K562 (cell line): ENCODE data around the gene CLCN6. TPM values are rescaled to one million over a fixed set of nuclear protein-coding genes. Genes with fewer than 3 reads are reported as not detected.

ENCODE experiments used
- BHLHE40 ChIP-seq: IDR thresholded peaks from 2 replicates; pipeline ENCODE4 v1.6.1; 2011; ENCODE audit warnings: low read length, improper control_type of control experiment
- EHMT2 ChIP-seq: fragments of 450-650 bp; IDR thresholded peaks from 2 replicates; pipeline ENCODE4 v1.6.1; 2018; ENCODE audit warnings: antibody characterized with exemption
- ELF1 ChIP-seq: fragments of 200-800 bp; sonication (Bioruptor generic); IDR thresholded peaks from 2 replicates; pipeline ENCODE4 v1.6.1; 2016; ENCODE audit warnings: missing genetic modification characterization, missing compliant biosample characterization
- EZH2 ChIP-seq: IDR thresholded peaks from 2 replicates; pipeline ENCODE4 v1.6.1; 2012; ENCODE audit warnings: low read depth, mild to moderate bottlenecking, inconsistent platforms, low read length, borderline replicate concordance
- FOXK2 ChIP-seq, 2 experiments: fragments of 450-650 bp; IDR thresholded peaks in 1 of 2; conservative IDR thresholded peaks in 1 of 2; 2 replicates each; pipeline ENCODE4 v1.6.1; 2016; ENCODE audit warnings: low read depth in 2 of 2, mild to moderate bottlenecking in 1 of 2
- MEIS2 ChIP-seq: fragments of 450-650 bp; IDR thresholded peaks from 2 replicates; pipeline ENCODE4 v1.6.1; 2014; ENCODE audit warnings: mild to moderate bottlenecking; ENCODE audit not compliant: partially characterized antibody
- POLR2AphosphoS5 ChIP-seq: IDR thresholded peaks from 2 replicates; pipeline ENCODE4 v1.6.1; 2011; ENCODE audit warnings: mild to moderate bottlenecking, low read depth, low read length, moderate library complexity; ENCODE audit not compliant: control insufficient read depth, insufficient read depth
- ZNF232 ChIP-seq: sonication (generic); formaldehyde crosslinking; IDR thresholded peaks from 2 replicates; pipeline ENCODE4 v1.8.0; 2022; ENCODE audit warnings: mild to moderate bottlenecking, missing genetic modification reagents
- polyA plus RNA-seq, 8 experiments: library from polyadenylated mRNA; depleted of rRNA in 4 of 8; stranded (reverse) in 5 of 8; unstranded in 3 of 8; fragments of >200 nt; fragmentation: Nextera tagmentation in 2 of 8; fragmentation: Illumina TruSeq in 1 of 8; extraction: Ambion mirVana in 2 of 8; extraction: Trizol in 1 of 8; gene quantifications; 2 replicates each; pipeline versions ENCODE4 v1.2.1 to v1.2.3, GENCODE V29; 2011 to 2014; ENCODE audit warnings: inconsistent platforms in 1 of 8, missing spikeins in 1 of 8
- total RNA-seq, 7 experiments: library from RNA; depleted of rRNA in 6 of 7; stranded (reverse); fragments of >200 nt in 6 of 7; fragmentation: Illumina TruSeq in 2 of 7; extraction: Trizol in 2 of 7; gene quantifications; 2 replicates each; pipeline versions ENCODE4 v1.2.1 to v1.2.3, GENCODE V29; 2011 to 2021; ENCODE audit warnings: low replicate concordance in 1 of 7
- TF ChIP-seq, protein P1 (sequence below): sonication (generic); formaldehyde crosslinking; IDR thresholded peaks from 2 replicates; pipeline ENCODE4 v1.8.0; 2023; ENCODE audit warnings: missing genetic modification reagents, mild to moderate bottlenecking, borderline replicate concordance
- TF ChIP-seq, protein P2 (sequence below): sonication (generic); formaldehyde crosslinking; IDR thresholded peaks from 2 replicates; pipeline ENCODE4 v1.8.1; 2022; ENCODE audit warnings: missing genetic modification reagents
- TF ChIP-seq, protein P3 (sequence below): sonication (generic); formaldehyde crosslinking; IDR thresholded peaks from 2 replicates; pipeline ENCODE4 v1.8.0; 2023; ENCODE audit warnings: mild to moderate bottlenecking, missing genetic modification reagents

The CLCN6 gene
- total and polyA plus RNA-seq, 9 of the 15 experiments (the other 6 are each of a cell fraction or from before 2014, with no cell fraction given): 2.0 to 21.8 (median 13.6) TPM

GRCh38 chr1:11851180-11851579, 45.2 kb downstream of the CLCN6 start (continued):
- TF ChIP-seq, protein P1, sequence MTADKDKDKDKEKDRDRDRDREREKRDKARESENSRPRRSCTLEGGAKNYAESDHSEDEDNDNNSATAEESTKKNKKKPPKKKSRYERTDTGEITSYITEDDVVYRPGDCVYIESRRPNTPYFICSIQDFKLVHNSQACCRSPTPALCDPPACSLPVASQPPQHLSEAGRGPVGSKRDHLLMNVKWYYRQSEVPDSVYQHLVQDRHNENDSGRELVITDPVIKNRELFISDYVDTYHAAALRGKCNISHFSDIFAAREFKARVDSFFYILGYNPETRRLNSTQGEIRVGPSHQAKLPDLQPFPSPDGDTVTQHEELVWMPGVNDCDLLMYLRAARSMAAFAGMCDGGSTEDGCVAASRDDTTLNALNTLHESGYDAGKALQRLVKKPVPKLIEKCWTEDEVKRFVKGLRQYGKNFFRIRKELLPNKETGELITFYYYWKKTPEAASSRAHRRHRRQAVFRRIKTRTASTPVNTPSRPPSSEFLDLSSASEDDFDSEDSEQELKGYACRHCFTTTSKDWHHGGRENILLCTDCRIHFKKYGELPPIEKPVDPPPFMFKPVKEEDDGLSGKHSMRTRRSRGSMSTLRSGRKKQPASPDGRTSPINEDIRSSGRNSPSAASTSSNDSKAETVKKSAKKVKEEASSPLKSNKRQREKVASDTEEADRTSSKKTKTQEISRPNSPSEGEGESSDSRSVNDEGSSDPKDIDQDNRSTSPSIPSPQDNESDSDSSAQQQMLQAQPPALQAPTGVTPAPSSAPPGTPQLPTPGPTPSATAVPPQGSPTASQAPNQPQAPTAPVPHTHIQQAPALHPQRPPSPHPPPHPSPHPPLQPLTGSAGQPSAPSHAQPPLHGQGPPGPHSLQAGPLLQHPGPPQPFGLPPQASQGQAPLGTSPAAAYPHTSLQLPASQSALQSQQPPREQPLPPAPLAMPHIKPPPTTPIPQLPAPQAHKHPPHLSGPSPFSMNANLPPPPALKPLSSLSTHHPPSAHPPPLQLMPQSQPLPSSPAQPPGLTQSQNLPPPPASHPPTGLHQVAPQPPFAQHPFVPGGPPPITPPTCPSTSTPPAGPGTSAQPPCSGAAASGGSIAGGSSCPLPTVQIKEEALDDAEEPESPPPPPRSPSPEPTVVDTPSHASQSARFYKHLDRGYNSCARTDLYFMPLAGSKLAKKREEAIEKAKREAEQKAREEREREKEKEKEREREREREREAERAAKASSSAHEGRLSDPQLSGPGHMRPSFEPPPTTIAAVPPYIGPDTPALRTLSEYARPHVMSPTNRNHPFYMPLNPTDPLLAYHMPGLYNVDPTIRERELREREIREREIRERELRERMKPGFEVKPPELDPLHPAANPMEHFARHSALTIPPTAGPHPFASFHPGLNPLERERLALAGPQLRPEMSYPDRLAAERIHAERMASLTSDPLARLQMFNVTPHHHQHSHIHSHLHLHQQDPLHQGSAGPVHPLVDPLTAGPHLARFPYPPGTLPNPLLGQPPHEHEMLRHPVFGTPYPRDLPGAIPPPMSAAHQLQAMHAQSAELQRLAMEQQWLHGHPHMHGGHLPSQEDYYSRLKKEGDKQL (CRISPR knock-in tag): no peak
- TF ChIP-seq BHLHE40 (0 out of 2 replicates have a peak, but pooled peaks have one; percentile 9), EZH2 (no peak), ELF1 (no peak), EHMT2 (no peak), ZNF232 (CRISPR knock-in tag) (no peak), MEIS2 (no peak), FOXK2 (conservative IDR thresholded peaks at IDR 0.05 in 1 of 2, IDR thresholded peaks at IDR 0.05 in 1 of 2; ENCODE audit: low read depth in 2 of 2) (no peak), POLR2AphosphoS5 (no peak)
- TF ChIP-seq, protein P2, sequence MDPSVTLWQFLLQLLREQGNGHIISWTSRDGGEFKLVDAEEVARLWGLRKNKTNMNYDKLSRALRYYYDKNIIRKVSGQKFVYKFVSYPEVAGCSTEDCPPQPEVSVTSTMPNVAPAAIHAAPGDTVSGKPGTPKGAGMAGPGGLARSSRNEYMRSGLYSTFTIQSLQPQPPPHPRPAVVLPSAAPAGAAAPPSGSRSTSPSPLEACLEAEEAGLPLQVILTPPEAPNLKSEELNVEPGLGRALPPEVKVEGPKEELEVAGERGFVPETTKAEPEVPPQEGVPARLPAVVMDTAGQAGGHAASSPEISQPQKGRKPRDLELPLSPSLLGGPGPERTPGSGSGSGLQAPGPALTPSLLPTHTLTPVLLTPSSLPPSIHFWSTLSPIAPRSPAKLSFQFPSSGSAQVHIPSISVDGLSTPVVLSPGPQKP: no peak
- TF ChIP-seq, protein P3, sequence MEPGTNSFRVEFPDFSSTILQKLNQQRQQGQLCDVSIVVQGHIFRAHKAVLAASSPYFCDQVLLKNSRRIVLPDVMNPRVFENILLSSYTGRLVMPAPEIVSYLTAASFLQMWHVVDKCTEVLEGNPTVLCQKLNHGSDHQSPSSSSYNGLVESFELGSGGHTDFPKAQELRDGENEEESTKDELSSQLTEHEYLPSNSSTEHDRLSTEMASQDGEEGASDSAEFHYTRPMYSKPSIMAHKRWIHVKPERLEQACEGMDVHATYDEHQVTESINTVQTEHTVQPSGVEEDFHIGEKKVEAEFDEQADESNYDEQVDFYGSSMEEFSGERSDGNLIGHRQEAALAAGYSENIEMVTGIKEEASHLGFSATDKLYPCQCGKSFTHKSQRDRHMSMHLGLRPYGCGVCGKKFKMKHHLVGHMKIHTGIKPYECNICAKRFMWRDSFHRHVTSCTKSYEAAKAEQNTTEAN (CRISPR knock-in tag): no peak
